ENCODE results near the gene SPATA25.
"Not testable (repeated sequence)": the region's sequence is repeated elsewhere in the genome, so short reads cannot be mapped to it uniquely, and the experiment has no call there.

SPATA25 gene, protein sequence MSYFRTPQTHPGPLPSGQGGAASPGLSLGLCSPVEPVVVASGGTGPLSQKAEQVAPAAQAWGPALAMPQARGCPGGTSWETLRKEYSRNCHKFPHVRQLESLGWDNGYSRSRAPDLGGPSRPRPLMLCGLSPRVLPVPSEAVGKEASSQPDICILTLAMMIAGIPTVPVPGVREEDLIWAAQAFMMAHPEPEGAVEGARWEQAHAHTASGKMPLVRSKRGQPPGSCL

DNA sequence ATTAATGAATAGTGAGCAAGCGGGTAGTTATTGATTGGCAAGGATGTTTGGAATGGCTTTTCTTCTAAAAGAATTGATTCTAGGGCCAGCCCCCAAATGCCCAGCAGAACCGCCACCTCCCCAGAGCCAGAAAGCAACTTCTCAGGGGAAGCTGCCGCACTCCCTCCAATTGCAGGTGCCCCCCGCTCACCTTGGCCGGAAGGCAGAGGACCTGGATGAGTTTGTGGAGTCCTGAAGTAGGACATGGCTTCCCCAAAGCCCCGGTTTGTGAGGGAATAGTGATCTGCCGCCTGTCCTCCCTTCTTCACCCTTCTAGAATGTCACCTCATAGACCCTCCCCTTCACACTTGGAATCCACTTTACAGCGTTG, at the start of gene SPATA25:
TSS of gene SPATA25 (minus strand) at position 277 of the 370 bp plus-strand sequence. CDS start at position 245, 32 bp downstream.
- no peak for DNase-seq (ENCODE audit: low read depth)

DNA sequence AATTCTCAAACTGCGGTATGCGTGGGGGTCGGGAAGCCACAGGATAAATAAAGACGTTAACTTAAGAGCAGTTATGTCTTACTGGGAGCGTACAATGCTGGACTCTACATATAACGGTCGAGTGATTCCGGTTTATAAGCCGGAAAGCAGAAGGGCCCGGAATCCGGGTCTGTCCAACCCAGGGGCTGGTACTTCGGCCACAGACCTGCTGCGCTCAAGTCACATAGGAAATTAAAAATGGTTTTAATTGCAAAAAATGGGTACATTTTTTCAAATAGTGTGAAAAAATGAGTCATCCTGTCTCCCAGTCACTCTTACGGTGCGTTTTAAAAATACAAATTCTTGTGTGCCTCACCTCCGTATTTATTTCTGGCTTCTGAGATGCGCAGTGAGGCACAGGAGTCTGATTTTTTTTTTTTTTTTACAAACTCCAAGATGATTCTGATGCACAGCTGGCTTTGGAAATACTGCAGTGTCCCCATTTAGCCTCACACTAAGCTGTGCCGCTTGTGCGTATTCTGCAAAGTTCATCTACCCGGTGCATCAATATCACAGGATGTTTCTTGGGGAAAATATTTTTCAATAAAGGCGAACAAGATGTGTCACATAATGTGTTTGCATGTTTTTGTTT, 48.1 kb upstream of the SPATA25 start:
- no peak for DNase-seq (ENCODE audit: low read depth)

DNA sequence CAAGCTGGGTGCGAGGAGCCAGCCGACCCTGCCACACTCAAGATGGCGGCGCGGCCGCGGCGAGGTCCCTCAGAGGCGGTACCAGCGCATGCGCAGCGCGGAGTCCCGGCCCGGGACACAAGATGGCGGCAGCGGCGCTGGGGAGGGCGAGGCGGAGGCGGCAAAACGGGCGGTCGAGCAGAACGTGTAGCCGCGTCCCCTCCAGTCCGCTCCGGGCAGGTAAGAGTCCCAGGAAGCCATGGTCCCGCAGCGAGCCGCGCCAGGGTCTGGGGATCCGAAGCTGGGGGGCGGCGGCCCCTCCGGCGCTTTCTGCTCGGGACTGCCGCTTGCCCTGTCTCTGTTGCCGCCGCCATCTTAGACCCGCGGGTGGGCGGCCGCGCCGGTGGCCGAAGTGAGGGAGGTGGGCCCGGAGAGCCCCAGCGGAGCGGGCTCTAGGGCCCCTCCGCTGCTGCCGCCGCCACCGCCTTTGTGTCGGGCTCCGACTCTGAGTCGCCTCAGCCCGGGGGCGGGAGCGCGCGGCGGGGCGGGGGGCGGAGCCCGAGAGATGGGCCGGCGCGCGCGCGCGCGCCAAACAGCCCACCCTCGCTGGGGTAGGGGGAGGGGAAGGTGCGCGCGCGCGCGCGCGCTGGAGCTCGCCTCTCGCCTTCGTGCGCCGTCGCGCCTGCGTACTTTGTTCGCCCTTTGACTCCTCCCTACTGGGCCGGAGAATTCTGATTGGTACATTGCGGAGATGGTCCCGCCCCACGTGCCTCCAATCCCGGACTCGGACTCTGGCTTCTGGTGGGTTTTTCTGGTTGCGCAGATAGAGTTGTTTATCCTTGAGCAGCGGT, 47.4 kb upstream of the SPATA25 start, which contains the start of gene PCIF1:
TSS of gene PCIF1 (plus strand) at position 98 of the 830 bp plus-strand sequence. CDS start 4,317 bp downstream, outside the sequence.
- DNase-seq (ENCODE audit: low read depth) = peak; percentile 99

DNA sequence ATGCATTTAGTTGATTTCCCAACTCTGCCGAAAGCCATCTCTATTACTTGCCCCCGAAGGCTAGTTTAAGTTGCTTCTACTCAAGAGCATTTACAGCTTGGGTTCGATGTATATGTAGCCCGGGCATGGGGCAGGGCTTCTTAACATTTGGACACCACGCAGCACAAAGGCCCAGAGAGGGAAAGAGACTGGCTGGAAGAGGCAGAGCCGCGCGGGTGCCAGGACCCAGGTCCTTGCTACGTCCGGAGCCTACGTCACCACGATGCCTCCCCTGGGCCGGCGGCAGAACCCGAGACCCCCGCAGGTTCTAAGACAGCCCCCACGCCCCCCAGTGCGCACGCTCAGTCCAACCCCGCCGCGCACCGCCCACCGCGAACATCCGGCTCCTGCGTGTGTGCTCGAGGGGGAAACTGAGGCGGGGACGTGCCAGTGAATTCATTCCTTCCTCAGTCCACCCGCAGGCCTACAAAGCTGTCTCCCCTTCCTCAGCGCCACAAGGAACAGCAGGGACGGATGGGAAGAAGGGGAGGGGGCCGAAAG, 46.7 kb upstream of the SPATA25 start:
- peak; percentile 68 for DNase-seq (ENCODE audit: low read depth)

DNA sequence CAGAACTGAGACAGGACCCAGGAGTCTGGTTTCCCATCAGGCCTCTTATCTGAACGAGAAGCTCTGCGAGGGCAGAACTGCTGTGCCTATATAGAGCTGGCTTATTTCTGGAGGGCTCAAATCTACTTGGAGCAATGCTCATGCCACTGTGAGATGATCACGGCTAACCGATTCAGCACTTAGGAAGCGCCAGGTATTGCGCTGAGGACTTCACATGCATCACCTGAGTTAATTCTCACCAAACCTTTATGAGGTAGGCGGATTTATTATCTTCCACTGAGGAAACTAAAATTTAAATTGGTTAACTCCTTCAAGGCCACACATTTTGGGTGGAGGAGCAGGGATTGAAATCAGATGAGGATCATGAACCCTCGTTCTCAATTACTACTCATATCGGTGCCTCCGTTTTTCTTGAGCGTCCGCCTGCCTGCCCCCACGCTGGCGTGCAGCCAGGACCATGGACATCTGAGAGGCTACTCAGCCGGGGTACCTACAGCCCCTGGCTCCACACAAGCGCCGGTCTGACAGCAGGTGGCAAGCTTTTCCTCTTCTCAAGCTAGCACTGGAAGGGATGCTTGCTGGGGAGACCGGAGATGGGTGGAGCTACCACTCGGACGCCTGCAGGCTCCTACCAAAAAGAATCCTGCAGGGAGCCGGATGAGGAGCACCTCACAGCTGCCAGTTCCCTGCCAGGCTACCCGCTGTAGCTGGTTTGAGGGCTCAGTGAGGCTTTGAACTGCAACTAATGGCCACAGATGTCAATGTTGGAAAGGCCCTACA, 46.0 kb upstream of the SPATA25 start:
- DNase-seq (ENCODE audit: low read depth) = peak; percentile 91

DNA sequence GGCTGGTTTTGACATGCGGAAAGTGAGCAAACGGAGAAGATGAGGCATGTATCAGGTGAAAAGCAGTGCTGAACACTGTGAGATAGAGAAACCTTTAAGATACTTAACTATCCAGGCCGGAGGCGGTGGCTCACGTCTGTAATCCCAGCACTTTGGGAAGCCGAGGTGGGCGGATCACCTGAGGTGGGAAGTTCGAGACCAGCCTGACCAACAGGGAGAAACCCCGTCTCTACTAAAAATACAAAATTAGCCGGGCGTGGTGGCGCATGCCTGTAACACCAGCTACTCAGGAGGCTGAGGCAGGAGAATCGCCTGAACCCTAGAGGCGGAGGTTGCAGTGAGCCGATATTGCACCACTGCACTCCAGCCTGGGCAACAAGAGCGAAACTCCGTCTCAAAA, 44.3 kb upstream of the SPATA25 start:
- not testable (repeated sequence) for DNase-seq (ENCODE audit: low read depth)

DNA sequence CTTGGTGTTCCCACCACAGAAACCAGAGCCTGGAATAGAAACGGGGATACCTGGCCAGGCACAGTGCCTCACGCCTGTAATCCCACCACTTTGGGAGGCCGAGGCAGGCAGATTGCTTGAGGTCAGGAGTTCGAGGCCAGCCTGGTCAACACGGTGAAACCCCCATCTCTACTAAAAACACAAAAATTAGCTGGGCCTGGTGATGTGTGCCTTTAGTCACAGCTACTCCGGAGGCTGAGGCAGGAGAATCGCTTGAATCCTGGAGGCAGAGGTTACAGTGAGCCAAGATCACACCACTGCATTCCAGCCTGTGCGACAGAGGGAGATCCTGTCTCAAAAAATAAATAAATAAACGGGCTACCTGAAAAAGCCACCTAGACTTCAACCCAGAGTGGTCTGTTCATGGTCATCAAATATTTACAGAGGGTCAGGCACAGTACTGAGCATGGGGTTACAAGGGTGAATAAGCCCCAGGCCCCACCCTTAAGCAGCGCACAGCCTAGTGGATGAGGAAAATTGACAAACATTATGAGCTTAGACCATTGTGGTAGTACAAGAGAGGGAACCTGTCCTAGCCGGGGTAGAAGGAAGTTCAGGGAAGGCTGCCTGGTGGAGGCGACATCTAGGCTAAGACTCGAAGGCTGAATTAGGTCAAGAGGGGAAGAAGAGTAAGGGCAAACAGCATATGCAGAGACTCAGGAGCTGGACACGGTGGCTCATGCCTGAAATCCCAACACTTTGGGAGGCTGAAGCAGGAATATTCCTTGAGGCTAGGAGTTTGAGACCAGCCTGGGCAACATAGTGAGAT, 39.9 kb upstream of the SPATA25 start:
- no peak for DNase-seq (ENCODE audit: low read depth)

DNA sequence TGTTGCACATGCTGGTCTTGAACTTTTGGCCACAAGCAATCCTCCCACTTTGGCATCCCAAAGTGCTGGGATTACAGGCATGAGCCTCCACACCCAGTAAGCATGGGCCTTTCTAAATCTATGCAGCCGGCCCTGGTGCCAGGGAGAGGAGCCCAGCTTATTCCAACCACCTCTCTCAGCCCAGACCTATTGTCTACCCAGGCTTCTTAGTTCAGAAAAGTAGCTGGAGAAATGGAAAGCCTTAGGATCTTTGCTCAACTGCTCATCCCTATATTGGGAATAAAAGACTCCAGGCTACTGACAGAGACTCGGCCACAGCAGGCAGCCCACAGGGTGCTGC, 39.3 kb upstream of the SPATA25 start:
- no peak for DNase-seq (ENCODE audit: low read depth)

DNA sequence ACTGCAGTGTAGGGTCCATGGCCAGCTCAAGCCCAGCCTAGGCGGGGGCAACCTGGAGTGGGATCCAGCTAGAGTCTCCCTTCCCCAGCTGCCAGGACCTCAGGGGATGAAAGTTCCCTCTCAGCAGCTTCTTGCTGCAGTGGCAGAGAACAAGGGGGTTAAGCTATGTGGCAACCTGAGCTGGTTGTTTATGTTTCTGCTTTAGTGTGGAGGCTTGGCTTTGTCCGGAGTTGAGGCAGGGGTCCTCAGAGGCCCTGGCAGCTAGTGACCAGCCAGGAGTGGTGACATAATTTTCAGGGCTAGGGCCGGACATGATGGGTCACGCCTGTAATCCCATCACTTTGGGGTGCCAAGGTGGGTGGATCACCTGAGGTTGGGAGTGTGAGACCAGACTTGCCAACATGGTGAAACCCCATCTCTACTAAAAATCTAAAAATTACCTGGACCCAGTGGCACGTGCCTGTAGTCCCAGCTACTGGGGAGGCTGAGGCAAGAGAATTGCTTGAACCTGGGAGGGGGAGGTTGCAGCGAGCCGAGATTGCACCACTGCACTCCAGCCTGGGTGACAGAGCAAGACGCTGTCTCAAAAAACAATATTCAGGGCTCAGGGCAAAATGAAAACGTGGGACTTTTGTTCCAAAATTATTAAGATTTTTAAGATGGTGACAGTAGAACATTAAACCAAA, 38.5 kb upstream of the SPATA25 start:
- no peak for DNase-seq (ENCODE audit: low read depth)

DNA sequence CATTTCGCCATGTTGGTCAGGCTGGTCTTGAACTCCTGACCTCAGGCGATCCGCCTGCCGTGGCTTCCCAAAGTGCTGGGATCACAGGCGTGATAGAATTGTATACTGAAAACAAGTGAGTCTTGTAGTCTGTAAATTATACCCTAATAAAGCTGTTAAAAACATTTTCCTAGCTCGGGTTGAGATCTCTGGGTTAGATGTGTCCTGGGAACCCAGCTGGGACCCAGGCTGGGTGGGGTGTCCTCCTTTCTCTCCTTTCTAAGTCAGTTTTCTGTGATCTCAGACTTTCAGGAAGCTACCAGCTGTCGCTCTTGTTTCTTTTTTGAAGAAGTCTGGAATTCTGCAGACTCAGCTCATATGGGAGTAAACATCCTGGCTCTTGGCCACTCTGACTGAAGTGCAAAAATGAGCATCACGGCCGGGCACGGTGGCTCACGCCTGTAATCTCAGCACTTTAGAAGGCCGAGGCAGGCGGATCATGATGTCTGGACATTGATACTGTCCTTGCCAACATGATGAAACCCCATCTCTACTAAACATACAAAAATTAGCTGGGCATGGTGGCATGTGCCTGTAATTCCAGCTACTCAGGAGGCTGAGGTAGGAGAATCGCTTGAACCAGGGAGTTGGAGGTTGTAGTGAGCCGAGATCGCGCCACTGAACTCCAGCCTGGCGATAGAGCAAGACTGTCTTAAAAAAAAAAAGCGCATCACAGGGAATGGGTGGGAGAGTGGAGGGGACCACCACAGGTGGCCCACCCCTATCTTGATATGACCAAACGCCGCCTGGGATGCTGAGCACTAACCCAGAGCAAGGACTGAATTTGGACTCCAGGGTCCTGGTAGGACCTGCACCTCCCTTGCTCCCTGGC, 37.2 kb upstream of the SPATA25 start:
- peak; percentile 38 for DNase-seq (ENCODE audit: low read depth)

DNA sequence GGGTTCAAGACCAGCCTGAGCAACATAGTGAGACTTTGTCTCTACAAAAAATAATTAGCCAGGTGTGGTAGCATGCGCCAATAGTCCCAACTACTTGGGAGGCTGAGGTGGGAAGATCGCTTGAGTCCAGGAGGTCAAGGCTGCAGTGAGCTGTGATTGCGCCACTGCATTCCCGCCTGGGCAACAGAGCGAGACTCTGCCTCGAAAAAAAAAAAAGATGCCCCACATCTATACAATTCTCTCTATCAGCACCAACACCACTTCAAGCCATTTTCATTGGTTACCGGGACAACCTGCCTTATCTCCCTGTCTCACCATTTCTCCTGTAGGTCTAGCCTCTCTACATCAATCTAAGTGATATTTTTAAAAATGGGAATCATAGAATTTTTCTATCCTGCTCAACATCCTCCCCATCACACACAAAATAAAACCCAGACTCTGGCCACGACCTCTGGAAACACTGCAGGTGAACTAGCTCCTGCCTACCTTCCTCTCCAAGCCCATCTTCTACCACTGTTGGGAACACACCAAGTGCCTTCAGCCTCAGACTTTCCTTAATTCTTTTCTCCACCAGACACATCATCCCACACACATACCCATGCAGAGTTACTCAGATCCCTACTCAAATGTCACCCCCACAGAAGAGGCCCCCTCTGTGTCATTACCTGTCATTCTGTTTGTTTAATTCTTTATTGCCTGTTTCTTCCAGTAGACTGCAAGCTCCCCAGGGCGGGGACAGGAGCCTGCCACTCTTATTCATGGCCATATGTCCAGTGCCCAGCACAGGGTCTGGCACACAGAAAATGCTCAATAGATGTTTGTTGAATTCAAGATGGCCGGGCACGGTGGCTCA, 34.1 kb upstream of the SPATA25 start:
- no peak for DNase-seq (ENCODE audit: low read depth)

DNA sequence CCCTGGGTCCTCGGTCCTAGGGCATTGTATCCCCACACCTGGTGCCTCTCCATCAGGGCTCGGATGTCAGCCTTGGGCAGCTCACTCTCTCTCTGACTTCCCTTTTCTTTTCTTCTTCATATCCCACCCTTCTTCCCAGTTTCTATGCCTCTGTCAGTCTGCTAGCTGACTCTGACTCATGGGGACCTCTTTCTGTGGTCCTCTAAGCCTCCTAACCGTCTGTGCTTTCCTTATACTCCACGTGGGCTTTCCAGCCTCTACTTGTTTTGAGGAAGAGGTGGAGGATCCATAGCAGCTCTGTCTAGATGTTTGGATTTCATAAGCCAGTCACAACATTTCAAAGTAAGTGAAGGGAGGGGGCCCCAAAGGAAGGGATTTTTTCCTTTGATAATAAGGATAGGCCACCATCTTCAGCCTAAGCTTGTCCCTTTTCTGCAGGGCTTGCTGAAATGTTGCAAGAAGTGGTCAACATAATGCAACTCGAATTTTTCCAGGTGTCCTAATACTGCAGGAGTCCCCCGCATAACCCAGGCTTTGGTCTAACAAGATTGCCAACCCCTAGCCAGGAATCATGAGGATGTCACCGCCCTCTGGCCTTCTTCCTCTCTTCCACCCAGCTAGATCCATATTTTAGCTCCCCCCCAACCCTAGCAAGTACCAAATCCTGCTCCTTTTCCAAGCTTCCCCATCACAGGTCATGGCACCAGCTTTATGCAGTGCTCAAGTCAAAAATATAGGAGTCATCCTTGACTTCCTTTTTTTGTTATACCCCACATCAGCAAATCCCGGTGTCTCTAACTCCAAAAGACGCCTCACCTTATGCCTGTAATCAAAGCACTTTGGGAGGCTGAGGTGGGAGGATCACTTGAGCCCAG, 33.3 kb upstream of the SPATA25 start:
- no peak for DNase-seq (ENCODE audit: low read depth)

DNA sequence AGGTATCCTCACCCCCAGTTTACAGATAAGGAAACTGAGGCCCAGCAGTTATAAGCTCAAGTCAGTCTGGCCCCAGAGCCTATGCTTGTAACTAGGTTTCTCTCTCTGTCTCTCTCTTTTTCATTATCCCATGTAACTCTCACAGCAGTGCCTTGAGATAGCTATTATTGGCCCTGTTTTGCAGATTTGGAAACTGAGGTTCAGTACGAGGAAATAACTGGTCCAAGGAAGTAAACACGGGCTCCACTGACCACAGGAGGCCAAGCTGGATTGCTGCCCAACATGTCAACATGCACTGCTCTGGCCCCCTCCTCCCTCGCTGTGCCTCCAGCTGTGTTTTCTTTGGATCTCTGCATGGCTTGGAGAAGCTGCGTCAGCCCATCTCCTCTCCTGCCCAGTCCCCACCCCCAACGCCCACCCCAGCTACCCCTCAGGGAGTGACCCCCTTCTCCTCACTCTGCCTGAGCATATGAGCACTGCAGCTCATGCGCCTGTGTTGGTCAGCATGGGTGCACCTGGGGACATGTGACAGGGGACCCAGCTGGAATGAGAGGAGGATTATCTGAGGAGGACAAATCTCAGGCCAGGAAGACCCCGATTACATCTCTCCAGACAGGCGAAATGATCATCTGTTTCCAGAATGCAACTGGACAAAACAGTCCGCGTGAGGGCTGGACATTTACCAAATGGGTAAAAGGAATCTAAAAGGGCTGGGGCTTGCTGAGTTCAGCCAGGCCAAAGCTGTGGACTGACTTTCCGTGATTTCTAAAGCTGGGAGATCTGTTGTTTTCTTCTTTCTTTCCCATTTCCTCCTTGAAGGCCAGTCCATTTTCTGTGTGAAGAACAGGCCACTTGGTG, 32.3 kb upstream of the SPATA25 start:
- no peak for DNase-seq (ENCODE audit: low read depth)

DNA sequence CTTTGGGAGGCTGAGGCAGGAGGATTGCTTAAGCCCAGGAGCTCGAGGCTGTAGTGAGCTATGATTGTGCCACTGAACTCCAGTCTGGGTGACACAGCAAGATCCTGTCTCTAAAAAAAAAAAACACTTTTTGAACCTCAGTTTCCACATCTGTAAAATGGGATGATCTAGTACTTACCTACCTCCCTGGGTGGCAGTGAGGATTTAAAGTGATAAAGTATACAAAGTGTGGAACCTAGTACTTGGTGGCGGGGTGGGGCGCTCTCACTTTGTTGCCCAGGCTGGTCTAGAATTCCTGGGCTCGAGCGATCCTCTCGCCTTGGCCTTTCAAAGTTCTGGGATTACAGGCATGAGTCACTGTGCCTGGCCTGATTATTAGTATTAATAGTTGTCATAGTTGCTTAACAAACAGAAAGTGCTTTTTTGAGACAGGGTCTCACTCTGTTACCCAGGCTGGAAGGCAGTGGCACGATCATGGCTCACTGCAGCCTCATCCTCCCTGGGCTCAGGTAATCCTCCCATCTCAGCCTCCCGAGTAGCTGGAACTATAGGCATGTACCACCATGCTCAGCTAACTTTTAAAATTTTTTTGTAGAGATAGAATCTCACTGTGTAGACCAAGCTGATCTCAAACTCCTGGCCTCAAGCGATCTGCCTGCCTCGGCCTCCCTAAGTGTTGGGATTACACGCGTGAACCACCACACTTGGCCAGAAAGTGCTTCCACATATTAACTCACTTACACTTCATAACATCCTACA, 31.5 kb upstream of the SPATA25 start:
- DNase-seq (ENCODE audit: low read depth) = no peak

DNA sequence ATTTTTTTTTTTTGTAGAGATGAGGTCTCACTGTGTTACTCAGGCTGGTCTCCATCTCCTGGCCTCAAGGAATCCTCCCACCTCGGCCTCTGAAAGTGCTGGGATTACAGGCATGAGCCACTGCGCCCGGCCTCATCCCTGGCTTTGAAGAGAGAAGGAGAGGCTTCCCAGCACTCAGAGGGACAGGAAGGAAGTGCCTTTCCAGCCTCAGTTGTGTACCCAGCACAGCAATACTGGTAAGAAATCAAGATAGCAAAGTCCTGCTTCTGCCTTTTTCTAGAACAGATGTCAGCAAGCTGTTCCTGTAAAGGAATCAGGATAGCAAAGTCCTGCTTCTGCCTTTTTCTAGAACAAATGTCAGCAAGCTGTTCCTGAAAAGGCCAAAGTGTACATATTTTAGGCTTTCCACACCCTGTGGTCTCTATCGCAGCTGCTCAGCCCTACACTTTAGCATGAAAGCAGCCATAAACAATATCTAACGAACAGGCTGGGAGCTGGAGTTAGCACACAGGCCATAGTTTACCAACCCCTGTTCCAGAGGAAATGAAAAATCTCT, 30.8 kb upstream of the SPATA25 start:
- no peak for DNase-seq (ENCODE audit: low read depth)

DNA sequence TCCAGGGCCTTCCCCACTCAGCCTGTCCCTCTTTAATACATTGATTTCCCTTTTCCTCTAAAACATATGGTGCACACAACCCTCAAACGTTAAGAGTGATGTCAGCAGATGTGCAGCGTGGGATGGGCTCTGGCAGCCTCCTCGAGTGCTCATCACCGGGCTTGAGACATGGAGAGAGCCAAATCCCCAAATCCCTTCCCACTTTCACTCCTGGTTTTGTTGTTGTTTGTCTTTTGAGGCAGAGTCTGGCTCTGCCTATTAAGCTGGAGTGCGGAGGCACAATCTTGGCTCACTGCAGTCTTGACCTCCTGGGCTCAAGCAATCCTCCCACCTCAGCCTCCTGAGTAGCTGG, 30.3 kb upstream of the SPATA25 start:
- DNase-seq (ENCODE audit: low read depth) = no peak

Data from ELR (cell line).